IgD-negative memory B cell (primary cell): ENCODE data around the gene NPSR1. TPM values are rescaled to one million over a fixed set of nuclear protein-coding genes. Genes with fewer than 3 reads are reported as not detected.

ENCODE experiments used
- H3K27ac Mint-ChIP-seq, 3 donors: one replicate each; pipeline ENCODE4 v1.8.0; 2020 to 2022; ENCODE audit warnings: mild to moderate bottlenecking in 3 of 3, mixed read lengths in 3 of 3, moderate library complexity in 1 of 3
- H3K27me3 Mint-ChIP-seq: one replicate; pipeline ENCODE4 v1.8.0; 2021; ENCODE audit warnings: mixed read lengths
- H3K36me3 Mint-ChIP-seq: one replicate; pipeline ENCODE4 v1.8.0; 2020; ENCODE audit warnings: mild to moderate bottlenecking, mixed read lengths
- H3K4me1 Mint-ChIP-seq, 3 donors: one replicate each; pipeline ENCODE4 v1.8.0; 2020 to 2022; ENCODE audit warnings: mixed read lengths in 3 of 3, mild to moderate bottlenecking in 1 of 3
- H3K4me3 Mint-ChIP-seq, 4 donors: one replicate each; pipeline ENCODE4 v1.8.0; 2020 to 2022; ENCODE audit warnings: mild to moderate bottlenecking in 4 of 4, mixed read lengths in 4 of 4, moderate library complexity in 3 of 4
- H3K9me3 Mint-ChIP-seq, 3 donors: one replicate each; pipeline ENCODE4 v1.8.0; 2020 to 2021; ENCODE audit warnings: mixed read lengths in 3 of 3, mild to moderate bottlenecking in 1 of 3
- polyA plus RNA-seq: library from polyadenylated mRNA; unstranded; fragments of 300-500 nt; fragmentation: Illumina TruSeq; gene quantifications from one replicate; pipeline ENCODE4 v1.2.3, GENCODE V29; 2021

Gene NPSR1
- polyA plus RNA-seq, 1 donor from 2014 or later, result not detected

GRCh38 chr7:34823650-34824258 lies 165.7 kb downstream of the NPSR1 start:
- H3K27me3 Mint-ChIP-seq, result no peaks in the 10 kb centered on the region
- no peaks in the 10 kb centered on the region for H3K36me3 Mint-ChIP-seq
- no peaks in the 10 kb centered on the region for H3K4me1 Mint-ChIP-seq

GRCh38 chr7:34825221-34825620 lies 167.2 kb downstream of the NPSR1 start:
- no peak overlapping the region for H3K27ac Mint-ChIP-seq
- no peaks in the 10 kb centered on the region for H3K36me3 Mint-ChIP-seq

More at GRCh38 chr7:34823650-34824258, 165.7 kb downstream of the NPSR1 start:
- H3K4me3 Mint-ChIP-seq, result no peak overlapping the region
- no peaks in the 10 kb centered on the region for H3K9me3 Mint-ChIP-seq
- H3K27ac Mint-ChIP-seq, result no peak overlapping the region

GRCh38 chr7:34830390-34830789 lies 172.4 kb downstream of the NPSR1 start:
- Mint-ChIP-seq H3K36me3 (no peaks in the 10 kb centered on the region), H3K4me3 (no peak overlapping the region), H3K4me1 (no peaks in the 10 kb centered on the region), H3K27me3 (peaks cover 2% of the 10 kb centered on the region), H3K27ac (no peak overlapping the region), H3K9me3 (no peaks in the 10 kb centered on the region)

More at GRCh38 chr7:34825221-34825620, 167.2 kb downstream of the NPSR1 start:
- Mint-ChIP-seq H3K4me3 (no peak overlapping the region), H3K4me1 (no peaks in the 10 kb centered on the region), H3K9me3 (no peaks in the 10 kb centered on the region), H3K27me3 (no peaks in the 10 kb centered on the region)

GRCh38 chr7:34831436-34831835 lies 173.4 kb downstream of the NPSR1 start:
- Mint-ChIP-seq H3K9me3 (no peaks in the 10 kb centered on the region), H3K27ac (no peak overlapping the region), H3K27me3 (peaks cover 2% of the 10 kb centered on the region), H3K36me3 (no peaks in the 10 kb centered on the region), H3K4me3 (no peak overlapping the region), H3K4me1 (no peaks in the 10 kb centered on the region)

GRCh38 chr7:34832020-34832419 lies 174.0 kb downstream of the NPSR1 start:
- Mint-ChIP-seq H3K36me3 (no peaks in the 10 kb centered on the region), H3K27ac (no peak overlapping the region), H3K4me3 (no peak overlapping the region), H3K27me3 (peaks cover 2% of the 10 kb centered on the region), H3K9me3 (no peaks in the 10 kb centered on the region), H3K4me1 (no peaks in the 10 kb centered on the region)

- peaks cover 5% of the 10 kb centered on the region for H3K27me3 Mint-ChIP-seq
- no peaks in the 10 kb centered on the region for H3K4me1 Mint-ChIP-seq
- no peaks in the 10 kb centered on the region for H3K36me3 Mint-ChIP-seq
- no peak overlapping the region for H3K27ac Mint-ChIP-seq
- no peak overlapping the region for H3K4me3 Mint-ChIP-seq
- H3K9me3 Mint-ChIP-seq, result peaks cover 0 to 6% (median 0%) of the 10 kb centered on the region in 3 donors
These were observed 178.0 kb downstream of the NPSR1 start for GRCh38 chr7:34835901-34836600.

- Mint-ChIP-seq H3K27me3 (peaks cover 3% of the 10 kb centered on the region), H3K4me1 (no peaks in the 10 kb centered on the region), H3K36me3 (no peaks in the 10 kb centered on the region), H3K27ac (no peak overlapping the region), H3K9me3 (peaks cover 0 to 6% (median 0%) of the 10 kb centered on the region in 3 donors), H3K4me3 (no peak overlapping the region)
These were observed 179.3 kb downstream of the NPSR1 start for GRCh38 chr7:34837316-34837715.

- no peaks in the 10 kb centered on the region for H3K36me3 Mint-ChIP-seq
- no peak overlapping the region for H3K27ac Mint-ChIP-seq
- no peaks in the 10 kb centered on the region for H3K4me1 Mint-ChIP-seq
- no peak overlapping the region for H3K4me3 Mint-ChIP-seq
- peaks cover 1 to 6% (median 2%) of the 10 kb centered on the region in 3 donors for H3K9me3 Mint-ChIP-seq
- H3K27me3 Mint-ChIP-seq, result peaks cover 4% of the 10 kb centered on the region
These were observed 179.8 kb downstream of the NPSR1 start for GRCh38 chr7:34837801-34838201.

GRCh38 chr7:34838329-34838728 lies 180.3 kb downstream of the NPSR1 start:
- no peaks in the 10 kb centered on the region for H3K4me1 Mint-ChIP-seq
- H3K9me3 Mint-ChIP-seq, result peaks cover 3 to 8% (median 3%) of the 10 kb centered on the region in 3 donors
- no peak overlapping the region for H3K27ac Mint-ChIP-seq
- no peaks in the 10 kb centered on the region for H3K36me3 Mint-ChIP-seq
- peaks cover 5% of the 10 kb centered on the region for H3K27me3 Mint-ChIP-seq
- no peak overlapping the region for H3K4me3 Mint-ChIP-seq

- Mint-ChIP-seq H3K4me1 (no peaks in the 10 kb centered on the region), H3K9me3 (peaks cover 3 to 8% (median 5%) of the 10 kb centered on the region in 3 donors), H3K27ac (no peak overlapping the region), H3K4me3 (no peak overlapping the region), H3K36me3 (no peaks in the 10 kb centered on the region), H3K27me3 (peaks cover 5% of the 10 kb centered on the region)
These were observed 181.6 kb downstream of the NPSR1 start for GRCh38 chr7:34839645-34840044.

GRCh38 chr7:34840176-34840785 lies 182.3 kb downstream of the NPSR1 start:
- Mint-ChIP-seq H3K36me3 (no peaks in the 10 kb centered on the region), H3K27ac (no peak overlapping the region), H3K27me3 (peaks cover 5% of the 10 kb centered on the region), H3K4me1 (no peaks in the 10 kb centered on the region), H3K4me3 (peak overlapping the region in 1 of 4 donors; percentile 30), H3K9me3 (peaks cover 3 to 8% (median 5%) of the 10 kb centered on the region in 3 donors)

GRCh38 chr7:34841326-34841725 lies 183.3 kb downstream of the NPSR1 start:
- no peaks in the 10 kb centered on the region for H3K4me1 Mint-ChIP-seq
- H3K9me3 Mint-ChIP-seq, result peaks cover 3 to 8% (median 5%) of the 10 kb centered on the region in 3 donors
- peaks cover 5% of the 10 kb centered on the region for H3K27me3 Mint-ChIP-seq
- H3K36me3 Mint-ChIP-seq, result no peaks in the 10 kb centered on the region
- no peak overlapping the region for H3K4me3 Mint-ChIP-seq
- H3K27ac Mint-ChIP-seq, result no peak overlapping the region

GRCh38 chr7:34842782-34843181 lies 184.8 kb downstream of the NPSR1 start:
- no peaks in the 10 kb centered on the region for H3K36me3 Mint-ChIP-seq

GRCh38 chr7:34844406-34844805 lies 186.4 kb downstream of the NPSR1 start:
- Mint-ChIP-seq H3K4me3 (no peak overlapping the region), H3K9me3 (peaks cover 3 to 7% (median 5%) of the 10 kb centered on the region in 3 donors), H3K27me3 (peaks cover 1% of the 10 kb centered on the region), H3K36me3 (no peaks in the 10 kb centered on the region), H3K4me1 (no peaks in the 10 kb centered on the region), H3K27ac (no peak overlapping the region)

More at GRCh38 chr7:34842782-34843181, 184.8 kb downstream of the NPSR1 start:
- H3K4me3 Mint-ChIP-seq, result no peak overlapping the region
- no peaks in the 10 kb centered on the region for H3K4me1 Mint-ChIP-seq
- H3K9me3 Mint-ChIP-seq, result peaks cover 3 to 8% (median 5%) of the 10 kb centered on the region in 3 donors
- H3K27ac Mint-ChIP-seq, result no peak overlapping the region
- H3K27me3 Mint-ChIP-seq, result peaks cover 5% of the 10 kb centered on the region

- no peak overlapping the region for H3K27ac Mint-ChIP-seq
- peaks cover 1% of the 10 kb centered on the region for H3K27me3 Mint-ChIP-seq
These were observed 187.1 kb downstream of the NPSR1 start for GRCh38 chr7:34844936-34845665.

More at GRCh38 chr7:34844936-34845665, 187.1 kb downstream of the NPSR1 start:
- Mint-ChIP-seq H3K36me3 (no peaks in the 10 kb centered on the region), H3K4me1 (no peaks in the 10 kb centered on the region), H3K9me3 (peaks cover 3 to 5% (median 5%) of the 10 kb centered on the region in 3 donors), H3K4me3 (peak overlapping the region in 1 of 4 donors; percentile 38)
